ENCODE measurements around the gene CBX8. TPM values are rescaled to one million over a fixed set of nuclear protein-coding genes. Genes with fewer than 3 reads are reported as not detected.
"Not testable (repeated sequence)": the region's sequence is repeated elsewhere in the genome, so short reads cannot be mapped to it uniquely, and the experiment has no call there.

CBX8 gene
- total RNA-seq, 2 donors from 2014 or later, result 2.5 to 3.6 TPM

- H3K4me3 Mint-ChIP-seq, result peak overlapping the region; percentile 65
- DNase-seq (no peak), ATAC-seq (peak; percentile 32)
- peaks cover 83% of the 10 kb centered on the region for H3K27me3 Mint-ChIP-seq
- H3K27ac Mint-ChIP-seq, result no peak overlapping the region
- no peaks in the 10 kb centered on the region for H3K9me3 ChIP-seq (ENCODE audit: control insufficient read depth, low read length, poor library complexity, severe bottlenecking)
- peaks cover 15% of the 10 kb centered on the region for H3K4me1 Mint-ChIP-seq
- H3K36me3 Mint-ChIP-seq (ENCODE audit: low read depth), result no peaks in the 10 kb centered on the region
These were observed 19.6 kb downstream of the CBX8 start for GRCh38 chr17:79777120-79777893.

DNA sequence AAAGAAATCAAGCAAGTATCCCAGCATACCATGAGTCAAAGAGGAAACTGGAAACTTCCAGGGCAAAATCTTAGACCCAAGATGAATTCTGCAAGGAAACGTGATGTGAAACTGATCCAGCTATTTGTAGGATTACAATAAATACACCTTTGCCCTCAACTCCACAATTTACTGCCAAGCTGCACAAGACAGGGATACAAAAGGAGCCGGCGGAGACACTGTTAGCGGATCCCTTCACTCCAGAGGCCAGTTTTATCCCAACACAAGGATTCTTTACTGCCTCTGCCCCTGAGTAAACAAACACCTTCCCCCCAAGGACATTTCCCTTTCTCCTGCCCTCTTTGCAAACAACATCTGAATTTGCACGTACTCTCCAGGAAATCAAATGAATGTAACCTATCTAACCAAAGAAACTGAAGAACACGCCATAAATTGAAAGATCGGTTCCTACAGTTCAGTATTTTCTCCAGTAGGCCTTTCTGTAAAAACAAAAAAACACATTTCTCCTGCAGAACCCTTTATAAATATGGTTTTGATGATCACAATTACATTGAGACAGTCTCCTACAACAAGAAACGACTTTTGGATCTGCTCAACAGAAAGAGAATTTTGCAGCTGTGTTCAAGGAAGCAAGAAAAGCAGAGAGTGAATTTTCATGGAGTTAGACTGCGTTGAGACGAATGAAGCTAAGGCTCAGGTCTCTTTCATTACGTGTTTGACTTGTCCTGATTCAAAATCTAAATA lies 20.3 kb downstream of the CBX8 start:
- Mint-ChIP-seq H3K4me3 (peak overlapping the region; percentile 65), H3K36me3 (ENCODE audit: low read depth) (no peaks in the 10 kb centered on the region), H3K27me3 (peaks cover 80% of the 10 kb centered on the region), H3K27ac (no peak overlapping the region), H3K4me1 (peaks cover 15% of the 10 kb centered on the region)
- no peaks in the 10 kb centered on the region for H3K9me3 ChIP-seq (ENCODE audit: control insufficient read depth, low read length, poor library complexity, severe bottlenecking)
- no peak for DNase-seq
- no peak for ATAC-seq

DNA sequence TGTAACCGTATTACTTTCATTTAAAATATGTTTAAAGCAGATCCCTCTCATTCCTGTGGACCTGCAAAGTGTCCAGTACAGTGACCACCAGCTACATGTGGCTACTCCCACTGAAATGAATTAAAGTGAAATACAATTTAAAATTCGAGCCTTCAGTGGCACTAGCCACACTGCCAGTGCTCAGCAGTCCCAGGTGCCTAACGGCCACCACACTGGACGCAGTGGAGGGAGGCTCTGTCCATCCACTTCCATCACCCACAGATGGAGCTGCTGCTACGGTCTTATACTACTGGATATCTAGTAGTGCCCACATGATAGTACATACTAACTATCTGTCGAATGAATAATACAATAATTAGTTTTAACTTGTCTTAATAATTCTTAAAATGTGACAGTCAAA lies 21.2 kb downstream of the CBX8 start:
- H3K27me3 Mint-ChIP-seq, result peaks cover 71% of the 10 kb centered on the region
- no peaks in the 10 kb centered on the region for H3K36me3 Mint-ChIP-seq (ENCODE audit: low read depth)
- H3K9me3 ChIP-seq (ENCODE audit: control insufficient read depth, low read length, poor library complexity, severe bottlenecking), result no peaks in the 10 kb centered on the region
- peaks cover 13% of the 10 kb centered on the region for H3K4me1 Mint-ChIP-seq
- no peak overlapping the region for H3K27ac Mint-ChIP-seq
- DNase-seq, result no peak
- no peak for ATAC-seq
- H3K4me3 Mint-ChIP-seq, result no peak overlapping the region

GRCh38 chr17:79774561-79774975 lies 22.3 kb downstream of the CBX8 start:
- Mint-ChIP-seq H3K36me3 (ENCODE audit: low read depth) (no peaks in the 10 kb centered on the region), H3K27ac (no peak overlapping the region), H3K4me3 (no peak overlapping the region), H3K4me1 (peaks cover 11% of the 10 kb centered on the region), H3K27me3 (peaks cover 70% of the 10 kb centered on the region)
- ATAC-seq (no peak), DNase-seq (no peak)
- H3K9me3 ChIP-seq (ENCODE audit: control insufficient read depth, low read length, poor library complexity, severe bottlenecking), result no peaks in the 10 kb centered on the region

DNA sequence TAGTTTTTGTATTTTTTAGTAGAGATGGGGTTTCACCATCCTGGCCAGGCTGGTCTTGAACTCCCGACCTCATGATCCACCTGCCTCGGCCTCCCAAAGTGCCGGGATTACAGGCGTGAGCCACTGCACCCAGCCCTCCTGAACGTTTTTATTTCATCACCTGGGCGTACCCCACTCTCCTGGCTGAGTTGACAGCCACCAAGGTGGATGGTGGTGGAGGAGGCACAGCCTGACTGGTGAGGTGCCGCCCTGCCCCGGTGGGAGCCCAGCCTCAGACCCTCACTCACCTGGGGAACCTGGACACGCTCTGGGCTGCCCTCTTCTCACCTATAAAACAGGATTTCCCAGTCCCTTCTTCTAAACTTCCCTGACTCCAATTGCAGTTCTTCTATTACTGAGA lies 24.2 kb downstream of the CBX8 start:
- not testable (repeated sequence) for H3K36me3 Mint-ChIP-seq (ENCODE audit: low read depth); ATAC-seq; H3K27ac Mint-ChIP-seq; DNase-seq; H3K9me3 ChIP-seq (ENCODE audit: control insufficient read depth, low read length, poor library complexity, severe bottlenecking); H3K4me1 Mint-ChIP-seq; H3K4me3 Mint-ChIP-seq
- H3K27me3 Mint-ChIP-seq, result peaks cover 78% of the 10 kb centered on the region

DNA sequence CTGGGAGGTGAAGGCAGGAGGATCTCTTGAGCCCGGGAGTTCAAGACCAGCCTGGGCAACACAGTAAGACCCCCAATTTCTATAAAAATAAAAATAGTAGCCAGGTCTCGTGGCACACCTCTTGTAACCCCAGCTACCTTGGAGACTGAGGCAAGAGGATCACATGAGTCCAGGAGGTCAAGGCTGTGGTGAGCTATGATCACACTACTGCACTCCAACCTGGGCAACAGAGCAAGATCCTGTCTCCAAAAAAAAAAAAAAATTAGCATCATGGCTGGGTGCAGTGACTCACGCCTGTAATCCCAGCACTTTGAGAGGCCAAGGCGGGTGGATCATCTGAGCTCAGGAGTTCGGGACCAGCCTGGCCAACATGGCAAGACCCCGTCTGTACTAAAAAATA lies 25.6 kb downstream of the CBX8 start:
- no peak overlapping the region for H3K27ac Mint-ChIP-seq

DNA sequence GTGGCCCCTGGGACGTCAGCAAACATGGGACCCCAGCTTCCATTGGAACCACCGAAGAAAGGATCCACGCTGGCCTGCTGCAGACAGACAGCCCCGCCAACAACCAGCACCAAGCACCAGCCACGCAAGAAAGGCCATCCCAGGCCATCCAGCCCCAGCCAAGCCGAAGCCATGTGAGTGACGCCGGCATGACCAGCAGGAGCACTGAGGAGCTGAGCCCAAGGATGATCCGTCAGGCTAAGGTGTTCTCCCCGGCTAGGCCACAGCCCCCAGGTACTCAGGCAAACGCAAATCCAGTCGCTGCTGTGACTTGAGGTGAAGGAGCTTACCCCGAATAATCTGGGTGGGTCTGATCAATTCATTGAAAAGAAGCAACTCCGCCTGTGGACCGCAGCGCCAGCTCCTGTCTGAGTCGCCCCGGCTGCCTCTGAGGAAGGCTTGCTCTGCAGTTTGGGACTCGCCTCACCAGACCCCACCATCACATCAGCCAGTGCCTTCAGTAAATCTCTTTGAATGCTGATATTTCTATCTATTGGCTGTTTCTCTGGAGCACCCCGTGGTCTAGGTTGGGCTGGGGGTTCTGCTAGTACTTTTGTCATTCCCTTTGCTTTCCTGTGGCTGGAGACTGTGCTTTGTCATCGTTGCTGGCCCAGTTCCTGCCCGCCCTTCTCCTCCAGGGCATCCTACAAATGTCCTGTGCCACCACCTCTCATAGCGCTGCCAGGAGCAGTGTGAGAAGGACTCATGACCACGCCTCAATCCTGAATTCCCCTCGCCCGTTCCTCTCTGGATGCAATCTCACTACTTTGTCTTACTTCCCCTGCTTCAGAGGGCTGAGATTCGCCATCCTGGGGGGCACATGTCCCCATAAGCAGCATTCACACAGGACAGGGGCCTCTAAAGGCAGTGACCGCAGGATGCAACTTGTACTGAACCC lies 27.0 kb downstream of the CBX8 start:
- ATAC-seq (no peak), DNase-seq (no peak)
- H3K9me3 ChIP-seq (ENCODE audit: control insufficient read depth, low read length, poor library complexity, severe bottlenecking), result no peaks in the 10 kb centered on the region
- H3K27ac Mint-ChIP-seq, result no peak overlapping the region
- H3K4me1 Mint-ChIP-seq, result no peaks in the 10 kb centered on the region
- no peak overlapping the region for H3K4me3 Mint-ChIP-seq
- no peaks in the 10 kb centered on the region for H3K36me3 Mint-ChIP-seq (ENCODE audit: low read depth)
- peaks cover 67% of the 10 kb centered on the region for H3K27me3 Mint-ChIP-seq

More for the DNA sequence above, 25.6 kb downstream of the CBX8 start:
- no peaks in the 10 kb centered on the region for H3K36me3 Mint-ChIP-seq (ENCODE audit: low read depth)
- H3K9me3 ChIP-seq (ENCODE audit: control insufficient read depth, low read length, poor library complexity, severe bottlenecking), result no peaks in the 10 kb centered on the region
- H3K4me3 Mint-ChIP-seq, result no peak overlapping the region
- peaks cover under 1% of the 10 kb centered on the region for H3K4me1 Mint-ChIP-seq
- H3K27me3 Mint-ChIP-seq, result peaks cover 82% of the 10 kb centered on the region
- DNase-seq (no peak), ATAC-seq (no peak)

- no peak for ATAC-seq
These were observed 31.2 kb downstream of the CBX8 start for GRCh38 chr17:79765708-79766107.

DNA sequence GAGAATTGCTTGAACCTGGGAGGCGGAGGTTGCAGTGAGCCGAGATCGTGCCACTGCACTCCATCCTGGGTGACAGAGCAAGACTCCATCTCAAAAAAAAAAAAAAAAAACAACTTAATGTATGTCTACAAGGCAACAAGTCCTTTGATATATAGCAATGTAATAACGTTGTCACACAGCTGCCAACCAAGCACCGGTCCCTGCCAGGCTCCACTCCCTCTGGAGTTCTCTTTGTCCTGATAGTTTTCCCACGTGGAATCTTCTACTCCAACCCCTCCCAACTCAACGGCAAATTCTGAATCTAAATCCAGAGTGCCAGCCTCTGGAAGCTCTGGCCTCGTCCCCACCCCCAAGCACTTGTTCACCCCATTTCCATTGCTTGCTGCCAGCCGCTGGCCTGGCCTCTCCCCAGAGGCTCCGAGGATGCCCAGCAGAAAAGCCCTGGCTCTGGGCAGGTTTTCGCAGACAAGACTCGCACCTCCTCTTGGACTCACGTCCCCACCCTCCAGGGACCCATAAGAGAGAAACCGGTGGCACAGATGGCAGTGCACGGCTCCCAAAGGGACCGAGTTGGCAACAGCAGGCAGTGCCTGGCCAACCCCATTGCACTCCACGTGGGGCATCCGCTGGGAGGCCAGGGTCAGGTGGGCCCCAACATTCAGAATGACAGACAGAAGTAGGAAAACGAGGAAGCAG lies 34.8 kb downstream of the CBX8 start:
- ATAC-seq (no peak), DNase-seq (no peak)
- peaks cover 34% of the 10 kb centered on the region for H3K27me3 Mint-ChIP-seq
- no peak overlapping the region for H3K27ac Mint-ChIP-seq
- H3K4me3 Mint-ChIP-seq, result no peak overlapping the region
- H3K36me3 Mint-ChIP-seq (ENCODE audit: low read depth), result no peaks in the 10 kb centered on the region
- H3K9me3 ChIP-seq (ENCODE audit: control insufficient read depth, low read length, poor library complexity, severe bottlenecking), result no peaks in the 10 kb centered on the region
- no peaks in the 10 kb centered on the region for H3K4me1 Mint-ChIP-seq

More at GRCh38 chr17:79765708-79766107, 31.2 kb downstream of the CBX8 start:
- H3K36me3 Mint-ChIP-seq (ENCODE audit: low read depth), result no peaks in the 10 kb centered on the region
- H3K9me3 ChIP-seq (ENCODE audit: control insufficient read depth, low read length, poor library complexity, severe bottlenecking), result no peaks in the 10 kb centered on the region
- peaks cover 45% of the 10 kb centered on the region for H3K27me3 Mint-ChIP-seq
- H3K4me3 Mint-ChIP-seq, result no peak overlapping the region
- H3K4me1 Mint-ChIP-seq, result no peaks in the 10 kb centered on the region
- no peak for DNase-seq
- H3K27ac Mint-ChIP-seq, result no peak overlapping the region

- no peaks in the 10 kb centered on the region for H3K4me1 Mint-ChIP-seq
- ATAC-seq (no peak), DNase-seq (no peak)
- H3K27me3 Mint-ChIP-seq, result peaks cover 30% of the 10 kb centered on the region
- no peaks in the 10 kb centered on the region for H3K36me3 Mint-ChIP-seq (ENCODE audit: low read depth)
- H3K4me3 Mint-ChIP-seq, result no peak overlapping the region
- H3K9me3 ChIP-seq (ENCODE audit: control insufficient read depth, low read length, poor library complexity, severe bottlenecking), result no peaks in the 10 kb centered on the region
- H3K27ac Mint-ChIP-seq, result no peak overlapping the region
These were observed 36.5 kb downstream of the CBX8 start for GRCh38 chr17:79760197-79760906.

DNA sequence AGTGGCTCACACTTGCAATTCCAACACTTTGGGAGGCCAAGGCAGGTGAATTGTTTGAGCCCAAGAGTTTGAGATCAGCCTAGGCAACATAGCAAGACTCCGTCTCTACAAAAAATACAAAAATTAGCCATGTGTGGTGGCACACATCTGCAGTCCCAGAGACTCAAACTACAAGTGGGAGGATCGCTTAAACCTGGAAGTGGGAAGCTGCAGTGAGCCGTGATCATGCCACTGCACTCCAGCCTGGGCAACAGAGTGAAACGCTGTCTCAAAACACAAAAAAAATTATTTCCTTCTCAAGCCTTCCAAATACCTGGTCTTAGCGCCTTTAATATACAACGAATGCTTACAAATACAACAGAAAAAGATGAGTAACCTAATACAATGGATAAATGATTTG lies 38.6 kb downstream of the CBX8 start:
- H3K36me3 Mint-ChIP-seq (ENCODE audit: low read depth), result no peaks in the 10 kb centered on the region
- H3K4me1 Mint-ChIP-seq, result no peaks in the 10 kb centered on the region
- H3K9me3 ChIP-seq (ENCODE audit: control insufficient read depth, low read length, poor library complexity, severe bottlenecking), result no peaks in the 10 kb centered on the region
- DNase-seq, result no peak
- ATAC-seq, result no peak
- H3K27ac Mint-ChIP-seq, result no peak overlapping the region
- H3K4me3 Mint-ChIP-seq, result no peak overlapping the region
- peaks cover 37% of the 10 kb centered on the region for H3K27me3 Mint-ChIP-seq

- ATAC-seq, result no peak
These were observed 39.6 kb downstream of the CBX8 start for GRCh38 chr17:79757140-79757745.

More at GRCh38 chr17:79757140-79757745, 39.6 kb downstream of the CBX8 start:
- Mint-ChIP-seq H3K36me3 (ENCODE audit: low read depth) (no peaks in the 10 kb centered on the region), H3K27ac (no peak overlapping the region), H3K4me3 (no peak overlapping the region), H3K4me1 (no peaks in the 10 kb centered on the region), H3K27me3 (peaks cover 34% of the 10 kb centered on the region)
- H3K9me3 ChIP-seq (ENCODE audit: control insufficient read depth, low read length, poor library complexity, severe bottlenecking), result no peaks in the 10 kb centered on the region
- no peak for DNase-seq

Measured in T-helper 17 cell (primary cell).